H9 (cell line): ENCODE measurements around the gene SLC2A10. TPM values are rescaled to one million over a fixed set of nuclear protein-coding genes. Genes with fewer than 3 reads are reported as not detected.

ENCODE experiments used
- DNase-seq: peaks from one replicate; pipeline ENCODE4 v3.0.0-alpha.2; 2017
- H2AFZ ChIP-seq: one replicate; pipeline ENCODE4 v1.6.1; 2013; ENCODE audit warnings: mild to moderate bottlenecking, low read length, control low read depth, moderate library complexity
- H2AK5ac ChIP-seq: 2 replicates; pipeline ENCODE4 v1.6.1; 2013; ENCODE audit warnings: low read length, control low read depth, mixed read lengths; ENCODE audit not compliant: insufficient read length
- H2BK120ac ChIP-seq: one replicate; pipeline ENCODE4 v1.6.1; 2013; ENCODE audit warnings: low read depth, mild to moderate bottlenecking, low read length, control low read depth, inconsistent platforms; ENCODE audit not compliant: poor library complexity, severe bottlenecking
- H2BK12ac ChIP-seq: 2 replicates; pipeline ENCODE4 v1.6.1; 2013; ENCODE audit warnings: low read length, control low read depth, mixed read lengths, low read depth; ENCODE audit not compliant: insufficient read length
- H2BK15ac ChIP-seq: 2 replicates; pipeline ENCODE4 v1.6.1; 2013; ENCODE audit warnings: low read depth, low read length, control low read depth
- H2BK20ac ChIP-seq: one replicate; pipeline ENCODE4 v1.6.1; 2013; ENCODE audit warnings: low read depth, mild to moderate bottlenecking, low read length, control low read depth, inconsistent platforms; ENCODE audit not compliant: poor library complexity, severe bottlenecking
- H2BK5ac ChIP-seq: 2 replicates; pipeline ENCODE4 v1.6.1; 2013; ENCODE audit warnings: low read length, control low read depth, mixed read lengths; ENCODE audit not compliant: insufficient read length
- H3K14ac ChIP-seq: 2 replicates; pipeline ENCODE4 v1.6.1; 2013; ENCODE audit warnings: low read length, control low read depth; ENCODE audit not compliant: insufficient read depth
- H3K18ac ChIP-seq: 2 replicates; pipeline ENCODE4 v1.6.1; 2013; ENCODE audit warnings: low read depth, mild to moderate bottlenecking, mixed read lengths, low read length, control low read depth; ENCODE audit not compliant: insufficient read length
- H3K23ac ChIP-seq: 2 replicates; pipeline ENCODE4 v1.6.1; 2013; ENCODE audit warnings: low read length, control low read depth, mixed read lengths, low read depth; ENCODE audit not compliant: insufficient read length
- H3K23me2 ChIP-seq: 2 replicates; pipeline ENCODE4 v1.6.1; 2013; ENCODE audit warnings: low read depth, mild to moderate bottlenecking, mixed read lengths, low read length, control low read depth; ENCODE audit not compliant: insufficient read length, poor library complexity, severe bottlenecking
- H3K27ac ChIP-seq: 2 replicates; pipeline ENCODE4 v1.5.1; 2013; ENCODE audit warnings: low read length, control low read depth, mixed read lengths, low read depth; ENCODE audit not compliant: insufficient read length
- H3K27me3 ChIP-seq: 2 replicates; pipeline ENCODE4 v1.6.1; 2013; ENCODE audit warnings: low read length, control low read depth, inconsistent platforms; ENCODE audit not compliant: insufficient read depth
- H3K4ac ChIP-seq: 2 replicates; pipeline ENCODE4 v1.6.1; 2013; ENCODE audit warnings: low read depth, mild to moderate bottlenecking, control low read depth, inconsistent platforms, low read length, moderate library complexity
- H3K4me1 ChIP-seq: 2 replicates; pipeline ENCODE4 v1.6.1; 2013; ENCODE audit warnings: low read length, control low read depth, inconsistent platforms; ENCODE audit not compliant: insufficient read depth
- H3K4me2 ChIP-seq: 2 replicates; pipeline ENCODE4 v1.6.1; 2013; ENCODE audit warnings: low read length, control low read depth, mixed read lengths; ENCODE audit not compliant: insufficient read length, insufficient read depth
- H3K56ac ChIP-seq: 2 replicates; pipeline ENCODE4 v1.6.1; 2013; ENCODE audit warnings: low read depth, mild to moderate bottlenecking, mixed read lengths, low read length, control low read depth; ENCODE audit not compliant: insufficient read length
- H3K79me1 ChIP-seq: 2 replicates; pipeline ENCODE4 v1.6.1; 2013; ENCODE audit warnings: low read depth, mild to moderate bottlenecking, moderate library complexity, low read length, control low read depth, inconsistent platforms; ENCODE audit not compliant: insufficient read depth, poor library complexity, severe bottlenecking
- H3K79me2 ChIP-seq: 2 replicates; pipeline ENCODE4 v1.6.1; 2013; ENCODE audit warnings: low read length, control low read depth, inconsistent platforms; ENCODE audit not compliant: insufficient read depth
- H3K9ac ChIP-seq: 2 replicates; pipeline ENCODE4 v1.6.1; 2013; ENCODE audit warnings: low read length, control low read depth, mixed read lengths; ENCODE audit not compliant: insufficient read length; ENCODE audit errors: extremely low read depth
- H3K9me3 ChIP-seq: one replicate; pipeline ENCODE4 v1.6.1; 2013; ENCODE audit warnings: low read depth, low read length, inconsistent platforms; ENCODE audit not compliant: control insufficient read depth
- H3T11ph ChIP-seq: one replicate; pipeline ENCODE4 v1.6.1; 2013; ENCODE audit warnings: mild to moderate bottlenecking, low read length, control low read depth, inconsistent platforms
- H4K20me1 ChIP-seq: one replicate; pipeline ENCODE4 v1.6.1; 2013; ENCODE audit not compliant: control insufficient read depth, insufficient read length, insufficient read depth
- H4K5ac ChIP-seq: 2 replicates; pipeline ENCODE4 v1.6.1; 2013; ENCODE audit warnings: low read depth, mild to moderate bottlenecking, mixed read lengths, low read length, control low read depth; ENCODE audit not compliant: insufficient read length
- H4K8ac ChIP-seq: replicated peaks from 2 replicates; pipeline ENCODE4 v1.6.1; 2013; ENCODE audit warnings: low read length, control low read depth, mixed read lengths, low read depth; ENCODE audit not compliant: insufficient read length
- H4K91ac ChIP-seq: 2 replicates; pipeline ENCODE4 v1.6.1; 2013; ENCODE audit warnings: low read depth, mild to moderate bottlenecking, moderate library complexity, mixed read lengths, low read length, control low read depth; ENCODE audit not compliant: insufficient read length
- H3K27ac Mint-ChIP-seq, 3 experiments: 2 replicates in 2 of 3; 3 replicates in 1 of 3; pipeline ENCODE4 v1.8.0; 2020 to 2021; ENCODE audit warnings: mixed read lengths in 3 of 3, mild to moderate bottlenecking in 1 of 3, moderate library complexity in 1 of 3
- H3K27me3 Mint-ChIP-seq: 2 replicates; pipeline ENCODE4 v1.8.0; 2021; ENCODE audit warnings: low read depth, mild to moderate bottlenecking, moderate library complexity, mixed read lengths
- H3K36me3 Mint-ChIP-seq, 3 experiments: 2 replicates in 2 of 3; 3 replicates in 1 of 3; pipeline ENCODE4 v1.8.0; 2020 to 2021; ENCODE audit warnings: low read depth in 3 of 3, mixed read lengths in 3 of 3; ENCODE audit not compliant: insufficient read depth in 1 of 3
- H3K4me1 Mint-ChIP-seq, 2 experiments: 2 replicates each; pipeline ENCODE4 v1.8.0; 2020; ENCODE audit warnings: mixed read lengths in 2 of 2
- H3K4me3 Mint-ChIP-seq, 2 experiments: 2 replicates in 1 of 2; 3 replicates in 1 of 2; pipeline ENCODE4 v1.8.0; 2020 to 2021; ENCODE audit warnings: mild to moderate bottlenecking in 2 of 2, mixed read lengths in 2 of 2, moderate library complexity in 1 of 2
- H3K9me3 Mint-ChIP-seq, 2 experiments: 2 replicates in 1 of 2; 3 replicates in 1 of 2; pipeline ENCODE4 v1.8.0; 2020; ENCODE audit warnings: mild to moderate bottlenecking in 2 of 2, mixed read lengths in 2 of 2, moderate library complexity in 1 of 2
- CTCF ChIP-seq: fragments of 200-600 bp; sonication (generic); conservative IDR thresholded peaks from 3 replicates; pipeline ENCODE4 v1.8.0; 2021; ENCODE audit warnings: antibody characterized with exemption, mild to moderate bottlenecking
- whole genome bisulfite sequencing: extraction: QIAGEN DNeasy Blood & Tissue Kit; methylation state at CpG from one replicate; pipeline ENCODE4 v1.1.7; 2013; ENCODE audit warnings: missing lambda C conversion rate, low lambda C conversion rate, mixed read lengths; ENCODE audit not compliant: insufficient read length; ENCODE audit errors: extremely low coverage; 5-methylcytosine and 5-hydroxymethylcytosine counted together
- total RNA-seq: library from RNA; stranded (reverse); gene quantifications from 2 replicates; pipeline ENCODE4 v1.2.1, GENCODE V29; 2021

The SLC2A10 gene
- total RNA-seq, 1 experiment from 2014 or later = 8.2 TPM

DNA sequence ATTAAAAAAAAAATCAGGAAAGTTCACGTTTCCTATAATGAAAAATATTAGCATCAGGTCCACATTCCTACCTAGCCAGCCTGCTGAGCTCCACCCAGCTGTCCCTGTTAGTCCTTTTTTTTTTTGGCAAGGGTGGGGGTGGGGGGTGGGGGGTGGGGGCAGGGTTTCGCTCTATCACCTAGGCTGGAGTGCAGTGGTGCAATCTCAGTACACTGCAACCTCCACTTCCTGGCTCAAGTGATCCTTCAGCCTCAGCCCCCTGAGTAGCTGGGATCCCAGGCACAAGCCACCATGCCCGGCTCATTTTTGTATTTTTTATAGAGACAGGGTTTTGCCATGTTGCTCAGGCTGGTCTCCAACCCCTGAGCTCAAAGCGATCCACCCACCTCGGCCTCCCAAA, 7.5 kb upstream of the SLC2A10 start:
- H3K4me3 Mint-ChIP-seq = no peak overlapping the region; a peak in 1 of 5 replicates
- Histone ChIP-seq H3K4me1 (no peaks in the 10 kb centered on the region; the same call in 1 of the 2 replicates), H2BK20ac (no peak overlapping the region), H3K14ac (no peak overlapping the region), H2AFZ (no peak overlapping the region), H4K5ac (no peak overlapping the region), H3K56ac (no peak overlapping the region), H3K27me3 (no peaks in the 10 kb centered on the region), H3T11ph (no peak overlapping the region), H2BK5ac (no peak overlapping the region), H2BK12ac (no peak overlapping the region), H3K4me2 (no peak overlapping the region), H2BK15ac (no peak overlapping the region), H4K91ac (no peak overlapping the region), H3K79me2 (no peaks in the 10 kb centered on the region), H3K18ac (no peak overlapping the region), H2BK120ac (no peak overlapping the region), H3K79me1 (no peaks in the 10 kb centered on the region), H4K8ac (no peak overlapping the region), H2AK5ac (no peak overlapping the region), H3K9me3 (peaks cover 6% of the 10 kb centered on the region), H3K23ac (no peak overlapping the region), H3K23me2 (no peaks in the 10 kb centered on the region), H3K9ac (no peak overlapping the region), H3K4ac (no peak overlapping the region), H3K27ac (no peak overlapping the region), H4K20me1 (no peaks in the 10 kb centered on the region)
- H3K27me3 Mint-ChIP-seq = no peaks in the 10 kb centered on the region
- peaks cover 11 to 20% of the 10 kb centered on the region in 2 experiments for H3K9me3 Mint-ChIP-seq
- WGBS = no CpG with 5 or more reads among the region's 5 CpGs
- H3K4me1 Mint-ChIP-seq = peaks cover 44 to 63% of the 10 kb centered on the region in 2 experiments
- TF ChIP-seq CTCF = no peak
- peak overlapping the region in 1 of 3 experiments; percentile 74; a peak in 1 of 7 replicates for H3K27ac Mint-ChIP-seq
- no peak for DNase-seq
- peaks cover 3 to 16% (median 4%) of the 10 kb centered on the region in 3 experiments; a peak in 6 of 7 replicates for H3K36me3 Mint-ChIP-seq
